HG03103 (cell line): ENCODE data around the gene CNN2.
"Not testable (repeated sequence)": the region's sequence is repeated elsewhere in the genome, so short reads cannot be mapped to it uniquely, and the experiment has no call there.

ENCODE experiments used
- ATAC-seq: cut with Tn5 transposase; IDR thresholded peaks from one replicate; pipeline ENCODE4 v1.9.1; 2021; ENCODE audit warnings: low read depth; ENCODE audit not compliant: unreplicated experiment

CNN2 gene

DNA sequence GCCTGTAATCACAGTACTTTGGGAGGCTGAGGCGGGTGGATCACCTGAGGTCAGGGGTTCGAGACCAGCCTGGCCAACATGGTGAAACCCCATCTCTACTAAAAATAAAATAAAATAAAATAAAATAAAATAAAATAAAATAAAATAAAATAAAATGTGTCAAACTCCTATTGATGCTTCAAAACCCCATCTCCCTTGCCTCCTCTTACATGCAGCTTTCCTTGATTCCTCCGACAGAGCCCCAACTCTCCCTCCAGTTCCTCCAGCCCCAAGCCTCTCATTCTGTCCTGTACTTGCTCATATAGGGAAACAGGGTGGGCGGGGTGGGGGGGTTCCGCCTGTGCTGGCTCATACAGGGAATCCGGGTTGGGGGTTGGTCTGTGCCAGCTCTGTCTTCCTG is 1.3 kb upstream of the CNN2 start:
- ATAC-seq, result not testable (repeated sequence)

DNA sequence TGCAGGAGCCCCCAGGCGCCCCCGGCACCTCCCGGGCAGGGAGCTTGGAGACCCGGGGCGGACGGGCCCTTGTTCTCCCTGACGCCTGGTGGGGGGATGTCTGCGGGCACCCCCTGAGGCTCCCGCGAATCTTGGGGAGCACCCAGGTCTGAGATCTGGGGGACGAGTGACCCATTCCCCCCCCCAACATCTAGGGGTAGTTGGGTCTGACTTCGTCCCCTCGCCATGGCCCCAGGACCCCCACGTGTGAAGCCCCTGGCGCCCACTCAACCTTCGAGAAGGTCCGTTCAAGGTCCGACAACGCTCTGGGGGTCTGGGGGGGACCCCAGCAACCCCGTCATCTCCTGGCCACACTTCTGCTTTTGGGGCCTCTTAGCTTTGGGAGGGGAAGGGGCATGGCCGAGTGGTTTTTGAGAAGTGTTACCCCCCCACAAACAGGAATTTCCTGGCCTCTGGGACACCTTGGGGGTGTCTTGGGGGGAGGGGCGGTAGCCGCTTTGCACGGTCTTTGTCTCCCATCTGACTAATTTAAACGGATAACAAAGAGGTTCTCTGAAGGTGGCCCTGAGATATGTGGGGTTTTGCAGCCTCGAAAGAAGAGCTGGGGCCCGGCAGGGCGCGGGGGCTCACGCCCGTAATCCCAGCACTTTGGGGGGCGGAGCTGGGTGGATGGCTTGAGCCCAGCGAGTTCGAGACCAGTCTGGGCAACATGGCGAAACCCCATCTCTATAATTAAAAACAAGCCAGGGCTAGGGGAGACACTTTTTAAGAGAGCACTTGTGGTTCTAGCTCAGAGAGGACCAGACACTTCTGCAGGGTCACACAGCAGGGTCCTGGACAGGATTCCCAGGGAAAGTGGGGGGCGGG is 608 bp downstream of the CNN2 start:
- no peak for ATAC-seq

DNA sequence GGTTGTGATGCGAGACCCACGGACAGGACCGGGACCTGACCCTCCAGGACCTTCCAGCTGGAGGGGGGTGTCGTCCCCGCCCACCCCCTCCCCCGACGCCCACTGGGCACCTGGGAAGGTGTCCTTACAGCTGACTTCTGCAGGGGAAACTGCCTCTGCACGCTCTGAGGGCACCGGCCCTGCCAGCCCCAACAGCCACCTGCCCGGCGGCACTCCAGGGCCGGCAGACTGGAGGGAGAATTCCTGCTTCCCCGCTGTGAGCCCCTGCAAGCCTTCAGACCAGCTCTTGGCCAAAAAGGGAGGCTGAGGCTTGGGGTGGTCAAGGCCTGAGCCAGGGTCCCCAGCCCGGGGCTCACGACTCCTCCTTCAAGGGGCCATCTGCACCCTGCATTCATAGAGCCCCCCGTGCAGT is 1.2 kb downstream of the CNN2 start:
- ATAC-seq, result no peak

DNA sequence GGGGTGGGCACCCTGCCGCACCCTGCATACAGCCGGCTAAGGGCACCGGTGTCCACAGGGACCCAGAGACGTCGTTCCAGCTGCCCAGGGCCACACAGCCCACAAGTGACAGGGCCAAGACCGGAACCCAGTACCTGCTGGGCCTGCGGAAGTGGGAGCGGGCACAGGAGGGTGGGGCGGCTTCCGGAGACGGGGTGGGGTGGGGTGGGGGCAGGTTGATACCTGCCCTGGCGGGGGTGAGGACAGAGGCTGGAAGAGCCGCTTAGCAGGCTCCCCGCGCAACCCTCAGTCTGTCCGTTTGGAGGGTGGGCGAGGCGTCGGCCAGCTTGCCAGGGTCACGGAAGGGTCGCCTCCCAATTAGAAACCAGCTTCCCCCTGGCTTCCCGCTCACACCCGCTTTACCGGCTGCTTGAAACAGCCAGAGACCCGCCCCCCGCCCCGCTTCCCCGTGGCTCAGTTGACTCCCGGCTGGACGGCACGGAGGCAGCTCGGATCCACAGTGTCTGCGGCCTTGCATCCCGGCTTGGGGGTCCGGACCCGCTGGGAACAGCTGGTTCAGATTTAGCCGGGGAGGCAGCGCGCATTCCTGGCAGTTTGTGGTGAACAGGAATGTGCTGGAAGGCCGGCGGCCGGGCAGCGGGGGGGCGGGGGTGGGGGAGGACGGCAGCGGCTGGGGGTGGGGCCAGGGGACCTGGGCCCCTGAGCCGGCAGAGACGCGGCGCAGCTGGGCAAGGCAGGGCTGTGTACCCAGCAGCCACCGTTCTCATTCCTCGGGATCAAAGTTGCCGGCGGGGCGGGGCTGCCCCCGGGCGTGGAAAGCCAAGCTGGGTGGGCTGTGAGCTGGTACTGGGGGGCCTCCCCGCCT is 1.9 kb downstream of the CNN2 start:
- no peak for ATAC-seq

DNA sequence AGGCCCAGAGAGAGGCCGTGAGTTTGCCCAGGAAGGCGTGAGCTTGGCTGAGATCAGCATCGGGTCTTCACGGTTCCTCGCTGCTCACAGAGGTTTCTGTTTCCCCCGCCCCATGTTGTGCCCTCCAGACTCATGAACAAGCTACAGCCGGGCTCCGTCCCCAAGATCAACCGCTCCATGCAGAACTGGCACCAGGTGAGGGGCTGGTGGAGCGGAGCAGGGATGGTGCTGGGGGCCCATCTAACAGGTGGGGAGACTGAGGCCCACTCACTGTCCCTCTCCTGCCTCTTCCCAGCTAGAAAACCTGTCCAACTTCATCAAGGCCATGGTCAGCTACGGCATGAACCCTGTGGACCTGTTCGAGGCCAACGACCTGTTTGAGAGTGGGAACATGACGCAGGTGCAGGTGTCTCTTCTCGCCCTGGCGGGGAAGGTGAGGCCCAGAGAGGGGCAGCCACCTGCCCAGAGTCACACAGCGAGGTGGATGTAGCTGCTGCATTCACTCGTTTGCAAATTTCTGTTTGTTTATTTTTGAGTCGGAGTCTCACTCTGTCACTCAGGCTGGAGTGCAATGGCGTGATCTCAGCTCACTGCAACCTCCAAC is 6.0 kb downstream of the CNN2 start:
- no peak for ATAC-seq

DNA sequence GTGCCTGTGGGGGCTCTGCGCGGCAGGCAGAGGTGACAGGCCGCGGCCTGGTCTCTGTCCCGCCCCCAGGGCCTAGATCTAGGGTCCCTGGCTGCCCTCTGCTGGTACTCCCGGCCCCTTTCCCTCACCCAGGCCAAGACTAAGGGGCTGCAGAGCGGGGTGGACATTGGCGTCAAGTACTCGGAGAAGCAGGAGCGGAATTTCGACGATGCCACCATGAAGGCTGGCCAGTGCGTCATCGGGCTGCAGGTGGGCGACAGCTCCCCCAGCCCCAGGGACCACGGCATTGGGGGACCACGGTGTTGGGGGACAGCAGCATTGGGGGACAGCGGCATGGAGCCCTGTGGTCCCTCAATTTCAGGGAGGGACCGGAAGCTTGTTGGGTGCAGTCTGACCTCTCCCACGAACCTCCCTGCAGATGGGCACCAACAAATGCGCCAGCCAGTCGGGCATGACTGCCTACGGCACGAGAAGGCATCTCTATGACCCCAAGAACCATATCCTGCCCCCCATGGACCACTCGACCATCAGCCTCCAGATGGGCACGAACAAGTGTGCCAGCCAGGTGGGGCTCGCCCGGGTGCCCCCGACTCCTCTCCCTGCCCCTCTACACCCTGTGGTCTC is 9.7 kb downstream of the CNN2 start:
- ATAC-seq, result no peak

DNA sequence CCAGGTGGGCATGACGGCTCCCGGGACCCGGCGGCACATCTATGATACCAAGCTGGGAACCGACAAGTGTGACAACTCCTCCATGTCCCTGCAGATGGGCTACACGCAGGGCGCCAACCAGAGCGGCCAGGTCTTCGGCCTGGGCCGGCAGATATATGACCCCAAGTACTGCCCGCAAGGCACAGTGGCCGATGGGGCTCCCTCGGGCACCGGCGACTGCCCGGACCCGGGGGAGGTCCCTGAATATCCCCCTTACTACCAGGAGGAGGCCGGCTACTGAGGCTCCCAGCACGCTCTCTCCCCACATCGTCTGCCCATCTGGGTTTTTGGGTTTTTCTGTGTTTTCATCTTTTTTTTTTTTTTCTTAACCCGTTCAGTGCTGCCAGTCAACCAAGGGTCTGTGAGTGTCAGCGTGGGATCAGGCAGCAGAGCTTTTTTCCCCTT is 11.2 kb downstream of the CNN2 start:
- no peak for ATAC-seq

DNA sequence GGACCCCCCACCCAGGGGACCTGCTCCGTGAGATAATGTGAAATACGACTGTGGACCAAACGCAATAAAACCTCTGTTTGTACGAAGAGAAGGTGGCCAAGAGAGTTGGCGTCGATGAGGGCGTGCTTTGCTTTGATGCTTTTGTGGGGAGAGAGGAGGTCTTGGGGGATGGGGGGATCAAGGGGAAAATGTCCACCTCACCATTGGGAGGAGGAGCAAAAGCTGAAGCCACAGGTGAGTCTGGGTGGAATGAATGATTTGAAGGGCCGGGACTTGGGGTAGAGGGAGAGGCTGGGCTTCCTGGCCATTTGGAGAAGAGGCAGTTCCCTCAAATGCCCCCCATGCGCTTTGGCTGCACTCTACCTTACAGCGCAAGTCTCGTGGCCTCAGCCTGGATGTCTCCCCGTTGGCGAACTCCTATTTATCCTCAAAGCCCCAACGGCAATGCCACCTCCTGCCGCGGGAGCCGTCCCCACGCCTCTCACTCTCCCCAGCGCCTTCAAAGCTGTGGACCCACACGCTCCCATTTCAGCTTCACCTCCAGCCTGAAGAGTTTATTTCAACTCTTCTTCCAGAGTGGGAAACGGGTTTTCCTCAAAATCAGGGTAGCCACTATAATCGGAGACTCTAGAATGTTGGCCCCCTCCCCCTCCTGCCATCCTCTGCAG is 12.7 kb downstream of the CNN2 start:
- ATAC-seq, result no peak

DNA sequence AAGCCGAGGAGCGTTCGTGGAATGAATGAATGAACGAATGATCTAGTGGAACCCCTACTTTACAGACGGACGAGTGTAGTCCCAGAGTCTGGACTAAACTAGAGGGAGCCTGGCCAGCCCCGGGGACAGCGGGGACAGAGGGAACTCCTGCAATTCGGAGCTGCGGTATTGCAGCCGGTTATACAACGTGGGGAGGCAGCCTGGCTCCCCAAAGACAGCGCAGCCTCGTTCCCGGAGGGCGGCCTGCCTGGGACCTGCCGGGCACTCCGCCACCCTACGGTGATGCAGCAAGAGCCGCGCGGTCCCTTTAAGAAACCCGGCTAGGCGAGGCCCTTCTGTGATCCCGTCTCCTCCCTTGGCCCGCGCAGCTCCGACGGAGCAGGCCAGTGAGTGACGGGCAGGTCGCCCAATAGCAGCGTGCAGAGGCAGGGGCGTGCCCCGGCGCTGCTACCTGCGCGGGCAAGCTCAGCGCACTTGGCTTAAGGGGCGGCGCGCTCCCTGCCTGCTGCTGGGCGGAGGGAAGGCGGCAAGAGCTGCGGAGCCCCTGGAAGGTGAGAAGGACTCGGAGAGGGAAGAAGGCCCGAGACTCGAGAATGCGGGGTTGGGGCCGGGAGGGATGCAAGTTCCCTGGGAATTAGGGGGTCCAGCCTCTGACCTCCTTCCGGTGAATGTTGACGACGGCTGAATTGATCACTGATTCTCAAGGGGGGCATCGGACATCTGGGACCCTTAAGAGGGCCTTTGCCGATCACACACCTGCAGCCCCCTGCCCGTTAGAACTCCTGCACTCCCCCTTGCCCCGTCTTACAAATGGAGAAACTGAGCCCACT is 13.5 kb downstream of the CNN2 start, which contains the start of gene ABCA7:
Gene ABCA7, plus strand, starts transcription at position 462 of the 830 bp plus-strand sequence. CDS start 1,255 bp downstream, outside the sequence.
- peak; percentile 63 for ATAC-seq

DNA sequence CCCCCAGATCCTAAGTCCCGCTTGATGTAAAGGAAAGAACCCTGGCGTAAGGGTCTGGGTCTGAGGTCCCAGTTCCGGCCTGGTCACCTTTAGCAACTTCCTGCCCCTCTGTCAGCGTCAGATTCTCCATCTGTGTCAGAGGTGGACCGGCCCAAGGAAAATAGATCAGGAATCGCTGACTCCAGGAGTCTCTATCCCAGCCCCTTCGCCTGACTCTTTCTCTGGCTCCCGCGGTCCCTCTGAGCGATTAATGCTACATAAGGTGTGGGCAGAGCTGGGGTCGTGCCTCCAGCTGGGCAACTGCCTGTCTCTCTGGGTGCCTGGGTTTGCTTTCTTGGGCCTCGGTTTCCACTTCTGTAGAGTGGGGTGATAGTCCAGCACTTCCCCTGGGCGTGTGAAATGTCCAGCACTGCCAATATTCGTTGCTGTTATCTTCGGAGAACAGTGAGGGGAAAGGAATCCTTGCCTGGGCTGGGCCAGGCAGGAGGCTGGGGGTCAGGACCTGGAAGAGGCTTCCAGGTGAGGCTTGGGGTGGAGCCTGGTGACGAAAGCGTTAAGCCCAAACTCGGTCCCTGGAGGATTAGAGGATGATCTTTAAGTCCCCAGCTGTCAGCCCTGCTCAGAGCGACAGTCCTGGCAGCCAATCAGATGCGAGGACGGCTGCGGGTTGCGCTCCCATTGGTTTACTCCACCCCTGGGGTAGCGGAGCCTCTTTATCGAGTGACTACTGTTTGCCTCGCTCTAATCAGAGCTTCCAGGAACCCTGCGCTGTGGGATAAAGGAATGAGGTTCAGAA is 14.3 kb downstream of the CNN2 start:
- peak; percentile 33 for ATAC-seq

DNA sequence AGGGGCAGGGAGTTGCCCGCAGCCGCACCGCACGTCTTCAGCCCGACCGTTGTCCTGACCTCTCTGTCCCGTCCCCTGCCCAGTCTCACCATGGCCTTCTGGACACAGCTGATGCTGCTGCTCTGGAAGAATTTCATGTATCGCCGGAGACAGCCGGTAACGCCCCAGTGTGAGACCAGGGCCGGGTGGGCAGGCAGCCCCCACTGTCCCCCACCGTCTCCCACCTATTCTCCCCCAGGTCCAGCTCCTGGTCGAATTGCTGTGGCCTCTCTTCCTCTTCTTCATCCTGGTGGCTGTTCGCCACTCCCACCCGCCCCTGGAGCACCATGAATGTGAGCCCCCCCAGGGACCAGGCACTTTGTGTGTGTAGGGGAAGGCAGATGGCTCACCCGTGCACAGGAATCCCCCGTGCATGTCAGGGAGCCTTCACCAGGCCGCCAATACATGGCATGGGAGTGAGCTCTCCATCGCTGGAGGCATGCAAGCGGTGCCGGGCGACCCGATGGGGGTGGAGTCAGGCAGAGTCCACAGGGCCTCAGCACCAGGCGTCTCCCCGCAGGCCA is 14.9 kb downstream of the CNN2 start:
- ATAC-seq, result no peak

DNA sequence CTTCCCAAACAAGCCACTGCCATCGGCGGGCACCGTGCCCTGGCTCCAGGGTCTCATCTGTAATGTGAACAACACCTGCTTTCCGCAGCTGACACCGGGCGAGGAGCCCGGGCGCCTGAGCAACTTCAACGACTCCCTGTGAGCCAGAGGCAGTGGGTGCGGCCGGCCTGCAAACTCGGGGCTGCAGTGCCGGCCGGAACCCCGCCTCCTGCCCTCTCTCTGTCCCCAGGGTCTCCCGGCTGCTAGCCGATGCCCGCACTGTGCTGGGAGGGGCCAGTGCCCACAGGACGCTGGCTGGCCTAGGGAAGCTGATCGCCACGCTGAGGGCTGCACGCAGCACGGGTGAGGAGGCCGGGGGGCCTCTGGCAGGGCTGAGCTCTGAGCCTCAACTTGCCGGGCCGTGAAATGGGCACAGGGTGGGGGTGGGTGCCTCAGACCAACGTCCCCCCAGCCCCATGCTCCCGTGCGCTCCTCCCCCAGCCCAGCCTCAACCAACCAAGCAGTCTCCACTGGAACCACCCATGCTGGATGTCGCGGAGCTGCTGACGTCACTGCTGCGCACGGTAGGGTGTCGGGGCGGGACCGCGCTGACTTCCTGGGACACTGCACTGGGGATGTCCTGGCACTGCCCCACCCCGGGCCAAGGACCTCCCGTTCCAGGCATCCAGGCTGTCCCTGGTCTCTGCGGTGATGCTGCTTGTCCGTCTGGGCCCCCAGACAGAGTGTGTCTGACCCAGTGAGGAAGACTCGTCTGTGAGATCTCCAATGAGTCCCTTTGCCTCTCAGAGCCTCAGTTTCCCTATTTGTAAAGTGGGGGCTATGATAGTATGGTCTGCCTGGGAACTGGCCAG is 15.7 kb downstream of the CNN2 start:
- ATAC-seq, result no peak

DNA sequence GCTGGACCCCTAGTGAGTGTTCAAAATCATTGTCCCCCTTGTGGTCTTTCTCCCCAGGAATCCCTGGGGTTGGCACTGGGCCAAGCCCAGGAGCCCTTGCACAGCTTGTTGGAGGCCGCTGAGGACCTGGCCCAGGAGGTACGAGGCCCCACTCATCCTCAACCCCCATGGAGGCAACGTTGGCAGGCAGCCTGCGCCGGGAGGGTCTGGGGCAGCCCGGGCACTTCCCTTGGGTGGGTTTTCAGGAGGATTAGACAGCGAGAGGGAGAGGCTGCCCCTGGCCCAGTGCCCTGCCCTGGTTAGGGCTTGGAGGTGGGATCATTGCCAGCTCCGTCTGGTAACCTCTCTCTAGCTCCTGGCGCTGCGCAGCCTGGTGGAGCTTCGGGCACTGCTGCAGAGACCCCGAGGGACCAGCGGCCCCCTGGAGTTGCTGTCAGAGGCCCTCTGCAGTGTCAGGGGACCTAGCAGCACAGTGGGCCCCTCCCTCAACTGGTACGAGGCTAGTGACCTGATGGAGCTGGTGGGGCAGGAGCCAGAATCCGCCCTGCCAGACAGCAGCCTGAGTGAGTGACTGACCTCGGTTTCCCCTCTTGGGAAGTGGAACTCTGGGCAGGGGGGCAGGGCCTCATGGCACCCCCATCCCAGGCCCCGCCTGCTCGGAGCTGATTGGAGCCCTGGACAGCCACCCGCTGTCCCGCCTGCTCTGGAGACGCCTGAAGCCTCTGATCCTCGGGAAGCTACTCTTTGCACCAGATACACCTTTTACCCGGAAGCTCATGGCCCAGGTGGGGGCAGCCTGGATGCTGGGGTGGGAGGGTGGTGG is 16.5 kb downstream of the CNN2 start:
- no peak for ATAC-seq

DNA sequence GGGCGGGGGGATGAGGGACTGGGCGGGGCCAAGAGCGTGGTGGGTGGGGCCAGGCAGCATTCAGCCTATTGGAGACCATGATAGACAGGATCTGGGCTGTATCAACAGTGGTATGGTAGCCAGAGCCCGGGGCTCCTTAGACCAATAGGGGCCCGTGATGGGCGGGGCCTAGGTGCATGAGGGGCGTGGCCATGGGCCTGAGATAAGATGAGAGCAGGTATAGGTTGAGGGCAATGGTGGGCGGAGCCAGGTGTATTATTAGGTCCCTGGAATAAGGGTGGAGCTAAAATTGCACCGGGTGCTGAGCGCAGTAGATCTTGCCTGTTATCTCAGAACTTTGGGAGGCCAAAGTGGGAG is 18.8 kb downstream of the CNN2 start:
- ATAC-seq, result no peak

DNA sequence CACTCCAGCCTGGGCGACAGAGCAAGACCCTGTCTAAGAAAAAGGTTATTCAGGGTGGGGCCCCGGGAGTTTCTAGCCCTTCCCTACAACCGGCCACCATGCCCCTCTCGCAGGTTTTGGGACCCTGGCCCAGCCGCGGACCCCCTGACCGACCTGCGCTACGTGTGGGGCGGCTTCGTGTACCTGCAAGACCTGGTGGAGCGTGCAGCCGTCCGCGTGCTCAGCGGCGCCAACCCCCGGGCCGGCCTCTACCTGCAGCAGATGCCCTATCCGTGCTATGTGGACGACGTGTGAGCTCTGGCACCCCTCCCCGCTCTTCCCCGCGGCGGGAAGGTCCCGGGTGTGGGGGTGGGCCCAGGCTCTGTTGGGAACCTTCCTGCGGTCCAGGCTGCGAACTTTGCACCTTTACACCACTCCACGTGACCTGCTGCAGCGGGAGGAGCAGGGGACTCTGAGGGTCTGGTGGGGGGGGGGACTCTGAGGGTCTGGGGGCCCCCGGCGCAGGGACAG is 19.8 kb downstream of the CNN2 start:
- ATAC-seq, result no peak
